CD4-positive, alpha-beta memory T cell (primary cell): ENCODE data around the gene ERMARD. TPM values are rescaled to one million over a fixed set of nuclear protein-coding genes. Genes with fewer than 3 reads are reported as not detected.
A peak's percentile ranks its signal among the peaks of the same experiment; 100 is the strongest.

Experiments
- CTCF ChIA-PET: fragments of 350-600 bp; sonication (Branson Sonifier 250); formaldehyde crosslinking; loops from one replicate; lab custom pipeline; 2021; ENCODE audit warnings: inconsistent platforms; ENCODE audit not compliant: partially characterized antibody; lab: Charles Lee
- POLR2A ChIA-PET: fragments of 350-600 bp; sonication (Branson Sonifier 250); formaldehyde crosslinking; loops from one replicate; lab custom pipeline; 2021; ENCODE audit not compliant: partially characterized antibody; lab: Charles Lee
- DNase-seq, 5 donors: peaks; one replicate each; pipeline versions ENCODE4 v3.0.0 to v3.0.0-alpha.2; 2020 to 2022; ENCODE audit warnings: mixed read lengths in 1 of 5
- H3K27ac ChIP-seq: one replicate; pipeline ENCODE4 v1.7.0; 2013; ENCODE audit warnings: low read depth, low read length
- H3K27me3 ChIP-seq: 2 replicates; pipeline ENCODE4 v1.7.0; 2013; ENCODE audit warnings: mild to moderate bottlenecking, low read length, moderate library complexity; ENCODE audit not compliant: insufficient read depth
- H3K36me3 ChIP-seq: 2 replicates; pipeline ENCODE4 v1.7.0; 2013; ENCODE audit warnings: mild to moderate bottlenecking, low read length, moderate library complexity; ENCODE audit not compliant: insufficient read depth
- H3K4me1 ChIP-seq: 2 replicates; pipeline ENCODE4 v1.7.0; 2013; ENCODE audit warnings: mild to moderate bottlenecking, low read length, moderate library complexity; ENCODE audit not compliant: insufficient read depth
- H3K4me3 ChIP-seq, 2 donors: one replicate each; pipeline ENCODE4 v1.7.0; 2013; ENCODE audit warnings: low read length in 2 of 2, mild to moderate bottlenecking in 1 of 2
- H3K9me3 ChIP-seq, 2 donors: one replicate each; pipeline ENCODE4 v1.7.0; 2013; ENCODE audit warnings: low read length in 2 of 2, control low read depth in 1 of 2; ENCODE audit not compliant: control insufficient read depth in 1 of 2
- H3K27ac Mint-ChIP-seq, 7 donors: one replicate each; pipeline ENCODE4 v1.8.0; 2020 to 2021; ENCODE audit warnings: mixed read lengths in 7 of 7, mild to moderate bottlenecking in 6 of 7, inconsistent platforms in 3 of 7, moderate library complexity in 3 of 7
- H3K27me3 Mint-ChIP-seq, 2 donors: one replicate each; pipeline ENCODE4 v1.8.0; 2020 to 2021; ENCODE audit warnings: mixed read lengths in 2 of 2
- H3K36me3 Mint-ChIP-seq, 2 donors: one replicate each; pipeline ENCODE4 v1.8.0; 2020 to 2021; ENCODE audit warnings: mixed read lengths in 2 of 2, inconsistent platforms in 1 of 2, mild to moderate bottlenecking in 1 of 2
- H3K4me1 Mint-ChIP-seq, 4 donors: one replicate each; pipeline ENCODE4 v1.8.0; 2020 to 2021; ENCODE audit warnings: mixed read lengths in 4 of 4, mild to moderate bottlenecking in 1 of 4
- H3K4me3 Mint-ChIP-seq, 8 donors: one replicate each; pipeline ENCODE4 v1.8.0; 2020 to 2021; ENCODE audit warnings: mixed read lengths in 8 of 8, mild to moderate bottlenecking in 7 of 8, moderate library complexity in 6 of 8, inconsistent platforms in 3 of 8
- H3K9me3 Mint-ChIP-seq, 8 donors: one replicate each; pipeline ENCODE4 v1.8.0; 2020 to 2021; ENCODE audit warnings: mixed read lengths in 8 of 8, mild to moderate bottlenecking in 5 of 8, inconsistent platforms in 3 of 8, moderate library complexity in 1 of 8
- intact Hi-C: fragments of 100-400 bp; cut with micrococcal nuclease; formaldehyde crosslinking; loops from one replicate; pipeline ENCODE4 v1.15.1; 2023
- polyA plus RNA-seq, 2 donors: library from polyadenylated mRNA; unstranded; fragments of 300-500 nt; fragmentation: Illumina TruSeq; gene quantifications; one replicate each; pipeline ENCODE4 v1.2.3, GENCODE V29; 2021
- total RNA-seq, 2 experiments: library from RNA; stranded (reverse); gene quantifications; one replicate each; pipeline ENCODE4 v1.2.3, GENCODE V29; 2021

ERMARD gene
- total and polyA plus RNA-seq, 4 experiments from 2014 or later, result 11.0 to 41.4 (median 22.6) TPM

DNA sequence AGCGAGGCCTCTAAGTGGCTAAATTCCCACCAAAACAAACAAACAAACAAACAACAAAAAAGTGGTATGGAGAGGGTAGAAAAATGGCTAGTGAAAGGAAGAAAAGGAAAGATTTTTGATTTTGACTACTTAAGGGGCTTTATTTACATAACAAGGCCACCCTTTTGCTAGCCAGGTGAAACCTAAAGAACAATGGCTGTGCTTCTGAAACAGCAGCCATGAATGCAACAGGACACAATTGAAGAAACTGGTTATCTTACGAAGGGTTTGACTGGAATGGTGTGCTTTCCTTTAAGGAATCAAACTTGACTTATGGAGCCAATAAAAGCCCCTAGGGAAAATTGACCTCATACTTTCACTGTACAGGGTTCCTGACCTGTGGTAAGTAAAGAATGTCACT, 68.9 kb downstream of the ERMARD start:
- H3K9me3 ChIP-seq, result no peaks in the 10 kb centered on the region
- no peaks in the 10 kb centered on the region for H3K36me3 Mint-ChIP-seq
- POLR2A ChIA-PET, result no interaction called here
- H3K4me1 Mint-ChIP-seq, result no peaks in the 10 kb centered on the region
- H3K27me3 ChIP-seq, result no peaks in the 10 kb centered on the region
- no peak for DNase-seq
- no peak overlapping the region for H3K27ac ChIP-seq
- H3K4me1 ChIP-seq, result no peaks in the 10 kb centered on the region
- peaks cover 13 to 19% of the 10 kb centered on the region in 2 donors for H3K27me3 Mint-ChIP-seq
- H3K27ac Mint-ChIP-seq, result no peak overlapping the region
- no peaks in the 10 kb centered on the region for H3K36me3 ChIP-seq
- H3K9me3 Mint-ChIP-seq, result peaks cover 3 to 10% (median 4%) of the 10 kb centered on the region in 8 donors
- no peak overlapping the region for H3K4me3 ChIP-seq
- CTCF ChIA-PET, result no interaction called here
- intact Hi-C loops, result no loop called here
- no peak overlapping the region for H3K4me3 Mint-ChIP-seq

DNA sequence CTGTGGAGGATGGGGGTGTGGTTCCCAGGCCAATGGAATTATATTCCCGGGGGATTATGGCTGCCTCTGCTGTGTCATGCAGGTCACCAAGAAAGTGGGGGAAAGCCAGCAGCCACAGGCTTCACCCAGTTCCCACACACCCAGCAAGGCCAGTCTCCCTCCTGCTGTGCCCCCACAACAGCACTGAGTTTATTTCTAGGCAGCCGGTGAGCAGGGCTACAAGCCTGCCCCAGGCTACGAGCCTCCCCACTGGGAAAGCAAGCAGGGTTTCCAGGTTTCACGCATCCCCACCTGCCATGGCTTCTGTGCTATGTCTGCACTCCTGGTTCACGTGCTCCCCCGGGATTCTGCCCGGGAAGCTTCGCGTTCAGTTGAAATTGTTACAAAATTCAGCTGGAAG, 72.6 kb downstream of the ERMARD start:
- POLR2A ChIA-PET, result no interaction called here
- Histone ChIP-seq H3K4me3 (no peak overlapping the region), H3K4me1 (no peaks in the 10 kb centered on the region), H3K27me3 (no peaks in the 10 kb centered on the region), H3K27ac (no peak overlapping the region), H3K36me3 (no peaks in the 10 kb centered on the region), H3K9me3 (no peaks in the 10 kb centered on the region)
- intact Hi-C loops, result no loop called here
- no peak overlapping the region for H3K27ac Mint-ChIP-seq
- no peak for DNase-seq
- no peak overlapping the region for H3K4me3 Mint-ChIP-seq
- CTCF ChIA-PET, result no interaction called here
- no peaks in the 10 kb centered on the region for H3K4me1 Mint-ChIP-seq
- peaks cover 0 to 13% (median 8%) of the 10 kb centered on the region in 8 donors for H3K9me3 Mint-ChIP-seq
- peaks cover 25 to 27% of the 10 kb centered on the region in 2 donors for H3K27me3 Mint-ChIP-seq
- H3K36me3 Mint-ChIP-seq, result no peaks in the 10 kb centered on the region

DNA sequence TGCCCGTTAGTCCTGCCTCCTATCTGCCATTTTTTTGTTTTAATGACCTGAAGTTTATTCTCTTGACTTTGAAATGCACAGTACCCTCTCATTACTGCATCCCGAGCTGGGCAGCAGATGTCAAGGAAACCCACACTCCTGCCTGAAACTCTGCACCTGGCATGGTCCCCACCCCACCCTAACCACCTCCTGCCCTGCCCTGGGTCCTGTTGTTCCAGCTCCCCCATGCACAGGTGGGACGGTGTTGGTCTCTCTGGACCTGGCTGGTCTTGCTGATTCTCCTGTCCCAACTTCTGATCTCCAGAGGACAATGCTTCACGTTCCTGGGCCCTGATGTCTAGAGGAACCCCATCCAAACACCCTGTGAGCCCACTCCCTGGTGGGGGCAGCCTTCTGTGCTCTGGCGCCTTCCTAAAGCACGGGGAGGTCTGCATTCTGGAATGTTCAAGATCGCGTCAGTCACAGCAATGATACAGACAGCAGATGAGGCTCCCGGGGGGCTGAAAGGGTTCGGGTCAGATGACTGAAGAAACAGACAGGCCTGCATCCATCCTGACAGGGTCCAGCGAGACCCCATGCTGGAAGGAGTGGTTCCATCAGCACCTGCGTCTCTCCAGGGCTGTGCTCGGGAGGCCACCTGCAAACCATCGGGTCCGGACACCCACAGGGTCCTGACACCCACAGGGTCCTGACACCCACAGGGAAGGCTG, 73.6 kb downstream of the ERMARD start:
- H3K4me3 Mint-ChIP-seq, result no peak overlapping the region
- ChIA-PET CTCF (interaction anchor here (1.1 kb wide), 1 partner anchor 115 kb away, joined by 3 read pairs; no protein-coding TSS in a partner anchor), POLR2A (no interaction called here)
- no peaks in the 10 kb centered on the region for H3K4me1 Mint-ChIP-seq
- Histone ChIP-seq H3K9me3 (no peaks in the 10 kb centered on the region), H3K27me3 (no peaks in the 10 kb centered on the region), H3K27ac (no peak overlapping the region), H3K4me3 (no peak overlapping the region), H3K4me1 (no peaks in the 10 kb centered on the region), H3K36me3 (no peaks in the 10 kb centered on the region)
- H3K36me3 Mint-ChIP-seq, result no peaks in the 10 kb centered on the region
- no peak overlapping the region for H3K27ac Mint-ChIP-seq
- peaks cover 25 to 31% of the 10 kb centered on the region in 2 donors for H3K27me3 Mint-ChIP-seq
- H3K9me3 Mint-ChIP-seq, result peaks cover 0 to 13% (median 8%) of the 10 kb centered on the region in 8 donors
- no peak for DNase-seq
- intact Hi-C loops, result no loop called here

DNA sequence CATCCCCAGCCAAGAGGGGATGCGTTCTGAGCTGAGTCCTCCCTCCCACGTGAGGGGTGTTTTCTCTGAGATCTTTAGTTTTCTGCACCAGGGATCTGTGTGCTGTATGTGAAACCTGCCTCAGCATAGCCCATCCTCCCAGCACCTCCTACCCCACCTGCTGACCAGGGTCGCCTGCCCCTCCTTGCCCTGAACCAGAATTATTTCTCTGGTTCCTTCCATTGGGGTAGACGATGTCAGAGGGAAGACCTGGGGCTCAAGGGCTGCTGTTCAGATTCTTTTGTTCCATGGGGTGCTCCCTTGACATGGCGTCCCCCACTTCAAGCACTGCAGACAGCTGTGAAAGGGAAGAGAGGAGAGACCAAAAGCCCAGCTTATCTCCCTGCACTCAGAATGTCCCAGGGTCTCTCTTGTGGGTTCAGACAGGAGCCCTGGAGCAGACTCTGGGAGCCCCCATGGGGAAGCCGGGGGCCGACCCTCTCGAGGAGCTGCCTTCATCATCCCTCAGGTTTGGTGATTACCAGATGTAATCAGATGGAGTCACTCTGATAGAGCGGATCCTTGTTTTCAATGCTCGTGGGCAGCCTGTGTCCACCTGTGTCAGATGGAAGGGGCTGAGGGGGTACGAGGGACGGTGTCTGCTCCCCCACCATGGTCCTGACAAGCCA, 74.3 kb downstream of the ERMARD start:
- Histone ChIP-seq H3K36me3 (no peaks in the 10 kb centered on the region), H3K27ac (no peak overlapping the region), H3K27me3 (no peaks in the 10 kb centered on the region), H3K9me3 (no peaks in the 10 kb centered on the region), H3K4me1 (no peaks in the 10 kb centered on the region), H3K4me3 (no peak overlapping the region)
- ChIA-PET POLR2A (no interaction called here), CTCF (interaction anchor here (1.1 kb wide), 1 partner anchor 114 kb away, joined by 3 read pairs; no protein-coding TSS in a partner anchor)
- no peak overlapping the region for H3K27ac Mint-ChIP-seq
- intact Hi-C loops, result no loop called here
- H3K36me3 Mint-ChIP-seq, result no peaks in the 10 kb centered on the region
- H3K4me3 Mint-ChIP-seq, result no peak overlapping the region
- no peaks in the 10 kb centered on the region for H3K4me1 Mint-ChIP-seq
- DNase-seq, result no peak
- H3K27me3 Mint-ChIP-seq, result peaks cover 21 to 35% of the 10 kb centered on the region in 2 donors
- H3K9me3 Mint-ChIP-seq, result peaks cover 0 to 13% (median 8%) of the 10 kb centered on the region in 8 donors

- no peak overlapping the region for H3K4me3 ChIP-seq
- H3K27me3 ChIP-seq, result no peaks in the 10 kb centered on the region
- Mint-ChIP-seq H3K27ac (no peak overlapping the region), H3K27me3 (peaks cover 27 to 38% of the 10 kb centered on the region in 2 donors), H3K36me3 (no peaks in the 10 kb centered on the region), H3K9me3 (peaks cover 0 to 13% (median 8%) of the 10 kb centered on the region in 8 donors), H3K4me3 (no peak overlapping the region), H3K4me1 (peaks cover 0 to 4% (median 2%) of the 10 kb centered on the region in 4 donors)
- DNase-seq, result no peak
- POLR2A ChIA-PET, result no interaction called here
- no peak overlapping the region for H3K27ac ChIP-seq
- CTCF ChIA-PET, result no interaction called here
- no peaks in the 10 kb centered on the region for H3K4me1 ChIP-seq
- intact Hi-C loops, result no loop called here
- H3K36me3 ChIP-seq, result no peaks in the 10 kb centered on the region
- no peaks in the 10 kb centered on the region for H3K9me3 ChIP-seq
Measured at GRCh38 chr6:169826697-169827096, 75.3 kb downstream of the ERMARD start.

DNA sequence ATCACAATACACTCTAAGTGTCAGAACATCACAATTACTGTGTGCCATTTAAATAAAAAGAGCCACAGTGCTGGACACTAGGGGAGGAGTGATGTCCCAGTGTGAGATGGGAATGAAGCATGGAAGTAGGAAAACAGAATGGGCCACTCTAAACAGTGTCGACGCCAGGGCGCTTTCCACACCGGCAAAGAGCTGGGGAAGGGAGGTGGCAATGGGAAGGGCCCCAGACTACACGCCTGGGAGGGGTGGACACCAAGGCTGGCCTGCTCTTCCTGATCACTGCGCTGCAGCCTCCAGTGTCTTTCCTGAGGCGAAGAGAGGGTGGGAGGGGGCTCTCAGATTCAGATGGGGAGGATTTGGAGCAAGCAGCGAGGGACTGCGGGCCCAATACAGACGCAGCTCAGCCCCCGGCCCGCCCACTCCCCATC, 75.9 kb downstream of the ERMARD start:
- DNase-seq, result no peak
- H3K27me3 Mint-ChIP-seq, result peaks cover 30 to 40% of the 10 kb centered on the region in 2 donors
- H3K36me3 Mint-ChIP-seq, result no peaks in the 10 kb centered on the region
- peak overlapping the region in 1 of 7 donors; percentile 56 for H3K27ac Mint-ChIP-seq
- H3K36me3 ChIP-seq, result no peaks in the 10 kb centered on the region
- H3K4me3 ChIP-seq, result no peak overlapping the region
- H3K9me3 ChIP-seq, result no peaks in the 10 kb centered on the region
- H3K4me3 Mint-ChIP-seq, result no peak overlapping the region
- H3K4me1 Mint-ChIP-seq, result peaks cover 0 to 6% (median 4%) of the 10 kb centered on the region in 4 donors
- CTCF ChIA-PET, result interaction anchor here (0.8 to 1.4 kb wide), 4 partner anchors 22 to 690 kb away, joined by 3 to 4 read pairs (median 3); no protein-coding TSS in a partner anchor
- no peak overlapping the region for H3K27ac ChIP-seq
- H3K27me3 ChIP-seq, result no peaks in the 10 kb centered on the region
- H3K4me1 ChIP-seq, result no peaks in the 10 kb centered on the region
- H3K9me3 Mint-ChIP-seq, result peaks cover 0 to 13% (median 8%) of the 10 kb centered on the region in 8 donors
- intact Hi-C loops, result no loop called here
- POLR2A ChIA-PET, result no interaction called here

DNA sequence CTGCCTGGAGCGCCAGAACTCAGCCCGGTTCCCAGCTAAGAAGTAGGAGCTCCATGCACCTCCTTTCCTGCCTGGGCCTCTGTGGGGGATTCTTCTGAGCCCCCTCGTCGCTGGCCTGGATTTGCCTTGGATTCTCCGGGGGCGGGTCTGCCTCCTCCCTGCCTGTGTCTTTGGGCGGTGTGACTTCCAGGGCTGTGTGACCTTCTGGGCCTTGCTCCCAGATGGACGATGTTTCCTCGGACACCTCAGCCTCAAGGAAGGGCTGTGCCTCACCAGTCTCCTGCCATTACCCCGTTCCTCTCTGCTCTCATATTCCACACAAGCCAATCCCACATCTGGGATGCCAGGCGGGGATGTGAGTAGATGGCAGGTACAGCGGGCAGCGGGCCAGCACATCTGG, 76.8 kb downstream of the ERMARD start:
- no peak for DNase-seq
- Mint-ChIP-seq H3K27ac (no peak overlapping the region), H3K4me3 (no peak overlapping the region), H3K27me3 (peaks cover 32 to 39% of the 10 kb centered on the region in 2 donors), H3K4me1 (peaks cover 0 to 6% (median 4%) of the 10 kb centered on the region in 4 donors), H3K9me3 (peaks cover 0 to 13% (median 8%) of the 10 kb centered on the region in 8 donors), H3K36me3 (no peaks in the 10 kb centered on the region)
- Histone ChIP-seq H3K27me3 (no peaks in the 10 kb centered on the region), H3K27ac (no peak overlapping the region), H3K36me3 (no peaks in the 10 kb centered on the region), H3K9me3 (no peaks in the 10 kb centered on the region), H3K4me1 (no peaks in the 10 kb centered on the region), H3K4me3 (no peak overlapping the region)
- CTCF ChIA-PET, result interaction anchor here (0.8 to 1.4 kb wide), 4 partner anchors 23 to 689 kb away, joined by 3 to 4 read pairs (median 3); no protein-coding TSS in a partner anchor
- intact Hi-C loops, result no loop called here
- POLR2A ChIA-PET, result no interaction called here
